GM12878 (cell line): ENCODE measurements around the gene SLITRK3.

Experiments
- CEBPB ChIP-seq, 2 experiments: fragments of 150-350 bp in 1 of 2; IDR thresholded peaks; 2 replicates each; pipeline ENCODE4 v1.6.1; 2012 to 2014; ENCODE audit warnings: low read depth in 2 of 2, low read length in 2 of 2, borderline replicate concordance in 1 of 2, inconsistent platforms in 1 of 2
- CREM ChIP-seq: IDR thresholded peaks from 2 replicates; pipeline ENCODE4 v1.6.1; 2014; ENCODE audit warnings: antibody characterized with exemption, low read depth
- EZH2 ChIP-seq: IDR thresholded peaks from 2 replicates; pipeline ENCODE4 v1.6.1; 2012; ENCODE audit warnings: low read depth, mild to moderate bottlenecking, control low read depth, inconsistent platforms, low read length, borderline replicate concordance; ENCODE audit not compliant: control insufficient read depth
- NFIC ChIP-seq: IDR thresholded peaks from 2 replicates; pipeline ENCODE4 v1.6.1; 2012; ENCODE audit warnings: low read depth, mild to moderate bottlenecking, inconsistent platforms, low read length, moderate library complexity
- POLR2A ChIP-seq: IDR thresholded peaks from 2 replicates; pipeline ENCODE4 v1.6.1; 2011; ENCODE audit warnings: low read depth, mild to moderate bottlenecking, low read length
- RAD21 ChIP-seq: IDR thresholded peaks from 2 replicates; pipeline ENCODE4 v1.6.1; 2011; ENCODE audit warnings: mild to moderate bottlenecking, low read depth, low read length, moderate library complexity; ENCODE audit not compliant: insufficient read depth
- RCOR1 ChIP-seq: conservative IDR thresholded peaks from 2 replicates; pipeline ENCODE4 v1.6.1; 2012; ENCODE audit warnings: low read depth, low read length, improper control_type of control experiment
- SMC3 ChIP-seq: IDR thresholded peaks from 2 replicates; pipeline ENCODE4 v1.6.1; 2011; ENCODE audit warnings: low read length, improper control_type of control experiment, borderline replicate concordance
- SREBF2 ChIP-seq: IDR thresholded peaks from 2 replicates; pipeline ENCODE4 v1.6.1; 2012; ENCODE audit warnings: mild to moderate bottlenecking, low read length
- TF ChIP-seq, protein P1 (sequence below): IDR thresholded peaks from 2 replicates; pipeline ENCODE4 v1.6.1; 2012; ENCODE audit warnings: low read depth, low read length, improper control_type of control experiment
- TF ChIP-seq, protein P2 (sequence below), 3 experiments: IDR thresholded peaks in 2 of 3; conservative IDR thresholded peaks in 1 of 3; 2 replicates each; pipeline ENCODE4 v1.5.1; 2011; ENCODE audit warnings: low read depth in 3 of 3, low read length in 3 of 3, mild to moderate bottlenecking in 3 of 3, control low read depth in 2 of 3, moderate library complexity in 2 of 3, inconsistent platforms in 1 of 3, mixed read lengths in 1 of 3; ENCODE audit not compliant: control insufficient read depth in 2 of 3, insufficient read depth in 1 of 3; ENCODE audit errors: extremely low read depth in 1 of 3
- TF ChIP-seq, protein P3 (sequence below): fragments of 450-650 bp; IDR thresholded peaks from 2 replicates; pipeline ENCODE4 v1.6.1; 2017; ENCODE audit warnings: borderline replicate concordance
- TF ChIP-seq, protein P4 (sequence below): IDR thresholded peaks from 2 replicates; pipeline ENCODE4 v1.6.1; 2011; ENCODE audit warnings: borderline replicate concordance, low read depth, mild to moderate bottlenecking, moderate library complexity, low read length; ENCODE audit not compliant: insufficient read depth, poor library complexity, severe bottlenecking
- TF ChIP-seq, protein P5 (sequence below): IDR thresholded peaks from 2 replicates; pipeline ENCODE4 v1.6.1; 2012; ENCODE audit warnings: mild to moderate bottlenecking, low read depth, low read length

DNA sequence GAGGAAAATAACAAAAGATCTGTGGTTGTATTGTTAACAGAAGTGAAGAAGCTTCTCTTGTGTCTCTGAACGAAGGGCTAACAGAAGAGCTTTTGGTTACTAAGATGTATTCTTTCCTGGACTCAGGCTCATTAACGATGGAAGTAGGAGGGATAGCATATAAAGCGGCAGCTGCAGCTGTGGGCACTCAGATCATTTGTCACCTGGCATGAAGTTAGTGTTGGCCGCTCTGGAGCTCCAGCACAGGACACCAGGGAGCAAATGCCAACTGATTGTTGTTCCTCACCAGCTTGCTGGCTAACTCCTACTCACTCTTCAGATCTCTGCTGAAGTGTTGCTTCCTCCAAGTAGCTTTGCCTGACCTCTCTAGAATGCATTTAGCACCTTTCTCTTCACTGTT, 15.5 kb upstream of the SLITRK3 start:
- TF ChIP-seq, protein P1, sequence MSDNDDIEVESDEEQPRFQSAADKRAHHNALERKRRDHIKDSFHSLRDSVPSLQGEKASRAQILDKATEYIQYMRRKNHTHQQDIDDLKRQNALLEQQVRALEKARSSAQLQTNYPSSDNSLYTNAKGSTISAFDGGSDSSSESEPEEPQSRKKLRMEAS: no peak
- TF ChIP-seq, protein P2, sequence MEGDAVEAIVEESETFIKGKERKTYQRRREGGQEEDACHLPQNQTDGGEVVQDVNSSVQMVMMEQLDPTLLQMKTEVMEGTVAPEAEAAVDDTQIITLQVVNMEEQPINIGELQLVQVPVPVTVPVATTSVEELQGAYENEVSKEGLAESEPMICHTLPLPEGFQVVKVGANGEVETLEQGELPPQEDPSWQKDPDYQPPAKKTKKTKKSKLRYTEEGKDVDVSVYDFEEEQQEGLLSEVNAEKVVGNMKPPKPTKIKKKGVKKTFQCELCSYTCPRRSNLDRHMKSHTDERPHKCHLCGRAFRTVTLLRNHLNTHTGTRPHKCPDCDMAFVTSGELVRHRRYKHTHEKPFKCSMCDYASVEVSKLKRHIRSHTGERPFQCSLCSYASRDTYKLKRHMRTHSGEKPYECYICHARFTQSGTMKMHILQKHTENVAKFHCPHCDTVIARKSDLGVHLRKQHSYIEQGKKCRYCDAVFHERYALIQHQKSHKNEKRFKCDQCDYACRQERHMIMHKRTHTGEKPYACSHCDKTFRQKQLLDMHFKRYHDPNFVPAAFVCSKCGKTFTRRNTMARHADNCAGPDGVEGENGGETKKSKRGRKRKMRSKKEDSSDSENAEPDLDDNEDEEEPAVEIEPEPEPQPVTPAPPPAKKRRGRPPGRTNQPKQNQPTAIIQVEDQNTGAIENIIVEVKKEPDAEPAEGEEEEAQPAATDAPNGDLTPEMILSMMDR (IDR thresholded peaks at IDR 0.05 in 2 of 3, conservative IDR thresholded peaks at IDR 0.05 in 1 of 3; ENCODE audit: control insufficient read depth in 2 of 3, extremely low read depth in 1 of 3, insufficient read depth in 1 of 3, low read depth in 3 of 3, low read length in 3 of 3): no peak
- TF ChIP-seq RCOR1 (no peak), CEBPB (IDR thresholded peaks at IDR 0.05; ENCODE audit: borderline replicate concordance in 1 of 2, low read depth in 2 of 2, low read length in 2 of 2) (no peak), RAD21 (no peak), EZH2 (no peak), CREM (no peak), NFIC (no peak), SREBF2 (no peak), SMC3 (no peak), POLR2A (no peak)
- TF ChIP-seq, protein P3, sequence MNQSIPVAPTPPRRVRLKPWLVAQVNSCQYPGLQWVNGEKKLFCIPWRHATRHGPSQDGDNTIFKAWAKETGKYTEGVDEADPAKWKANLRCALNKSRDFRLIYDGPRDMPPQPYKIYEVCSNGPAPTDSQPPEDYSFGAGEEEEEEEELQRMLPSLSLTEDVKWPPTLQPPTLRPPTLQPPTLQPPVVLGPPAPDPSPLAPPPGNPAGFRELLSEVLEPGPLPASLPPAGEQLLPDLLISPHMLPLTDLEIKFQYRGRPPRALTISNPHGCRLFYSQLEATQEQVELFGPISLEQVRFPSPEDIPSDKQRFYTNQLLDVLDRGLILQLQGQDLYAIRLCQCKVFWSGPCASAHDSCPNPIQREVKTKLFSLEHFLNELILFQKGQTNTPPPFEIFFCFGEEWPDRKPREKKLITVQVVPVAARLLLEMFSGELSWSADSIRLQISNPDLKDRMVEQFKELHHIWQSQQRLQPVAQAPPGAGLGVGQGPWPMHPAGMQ: no peak
- TF ChIP-seq, protein P4, sequence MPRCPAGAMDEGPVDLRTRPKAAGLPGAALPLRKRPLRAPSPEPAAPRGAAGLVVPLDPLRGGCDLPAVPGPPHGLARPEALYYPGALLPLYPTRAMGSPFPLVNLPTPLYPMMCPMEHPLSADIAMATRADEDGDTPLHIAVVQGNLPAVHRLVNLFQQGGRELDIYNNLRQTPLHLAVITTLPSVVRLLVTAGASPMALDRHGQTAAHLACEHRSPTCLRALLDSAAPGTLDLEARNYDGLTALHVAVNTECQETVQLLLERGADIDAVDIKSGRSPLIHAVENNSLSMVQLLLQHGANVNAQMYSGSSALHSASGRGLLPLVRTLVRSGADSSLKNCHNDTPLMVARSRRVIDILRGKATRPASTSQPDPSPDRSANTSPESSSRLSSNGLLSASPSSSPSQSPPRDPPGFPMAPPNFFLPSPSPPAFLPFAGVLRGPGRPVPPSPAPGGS: no peak
- TF ChIP-seq, protein P5, sequence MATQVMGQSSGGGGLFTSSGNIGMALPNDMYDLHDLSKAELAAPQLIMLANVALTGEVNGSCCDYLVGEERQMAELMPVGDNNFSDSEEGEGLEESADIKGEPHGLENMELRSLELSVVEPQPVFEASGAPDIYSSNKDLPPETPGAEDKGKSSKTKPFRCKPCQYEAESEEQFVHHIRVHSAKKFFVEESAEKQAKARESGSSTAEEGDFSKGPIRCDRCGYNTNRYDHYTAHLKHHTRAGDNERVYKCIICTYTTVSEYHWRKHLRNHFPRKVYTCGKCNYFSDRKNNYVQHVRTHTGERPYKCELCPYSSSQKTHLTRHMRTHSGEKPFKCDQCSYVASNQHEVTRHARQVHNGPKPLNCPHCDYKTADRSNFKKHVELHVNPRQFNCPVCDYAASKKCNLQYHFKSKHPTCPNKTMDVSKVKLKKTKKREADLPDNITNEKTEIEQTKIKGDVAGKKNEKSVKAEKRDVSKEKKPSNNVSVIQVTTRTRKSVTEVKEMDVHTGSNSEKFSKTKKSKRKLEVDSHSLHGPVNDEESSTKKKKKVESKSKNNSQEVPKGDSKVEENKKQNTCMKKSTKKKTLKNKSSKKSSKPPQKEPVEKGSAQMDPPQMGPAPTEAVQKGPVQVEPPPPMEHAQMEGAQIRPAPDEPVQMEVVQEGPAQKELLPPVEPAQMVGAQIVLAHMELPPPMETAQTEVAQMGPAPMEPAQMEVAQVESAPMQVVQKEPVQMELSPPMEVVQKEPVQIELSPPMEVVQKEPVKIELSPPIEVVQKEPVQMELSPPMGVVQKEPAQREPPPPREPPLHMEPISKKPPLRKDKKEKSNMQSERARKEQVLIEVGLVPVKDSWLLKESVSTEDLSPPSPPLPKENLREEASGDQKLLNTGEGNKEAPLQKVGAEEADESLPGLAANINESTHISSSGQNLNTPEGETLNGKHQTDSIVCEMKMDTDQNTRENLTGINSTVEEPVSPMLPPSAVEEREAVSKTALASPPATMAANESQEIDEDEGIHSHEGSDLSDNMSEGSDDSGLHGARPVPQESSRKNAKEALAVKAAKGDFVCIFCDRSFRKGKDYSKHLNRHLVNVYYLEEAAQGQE: no peak
